Tibial nerve (tissue), 4 donors: Measurements from ENCODE around the gene RNF167. TPM values are rescaled to one million over a fixed set of nuclear protein-coding genes. Genes with fewer than 3 reads are reported as not detected.

Experiments
- DNase-seq, 2 donors: peaks; one replicate each; pipeline ENCODE4 v3.0.0-alpha.2; 2019; ENCODE audit warnings: low spot score in 2 of 2
- H3K27ac ChIP-seq, 4 donors: fragments of 200-600 bp; sonication (generic) in 3 of 4; one replicate each; pipeline ENCODE4 v1.5.1; 2017 to 2019; ENCODE audit warnings: mild to moderate bottlenecking in 1 of 4
- H3K27me3 ChIP-seq, 2 donors: fragments of 200-600 bp; sonication (generic) in 1 of 2; one replicate each; pipeline versions ENCODE4 v1.5.1 to v1.6.0; 2017 to 2019
- H3K36me3 ChIP-seq, 3 donors: fragments of 200-600 bp; sonication (generic); one replicate each; pipeline ENCODE4 v1.5.1; 2018 to 2019
- H3K4me1 ChIP-seq, 4 donors: fragments of 200-600 bp; sonication (generic) in 3 of 4; one replicate each; pipeline ENCODE4 v1.5.1; 2017 to 2019
- H3K4me3 ChIP-seq, 4 donors: fragments of 200-600 bp; sonication (generic) in 3 of 4; one replicate each; pipeline ENCODE4 v1.5.1; 2017 to 2019; ENCODE audit warnings: mild to moderate bottlenecking in 1 of 4, moderate library complexity in 1 of 4
- H3K9me3 ChIP-seq, 4 donors: fragments of 200-600 bp; sonication (generic) in 3 of 4; one replicate each; pipeline ENCODE4 v1.5.1; 2017 to 2019
- EP300 ChIP-seq, 2 donors: sonication (generic); formaldehyde crosslinking; IDR thresholded peaks; one replicate each; pipeline ENCODE4 v1.6.1; 2017; ENCODE audit warnings: antibody characterized with exemption in 2 of 2, mild to moderate bottlenecking in 1 of 2
- POLR2A ChIP-seq, 2 donors: fragments of 450-650 bp; IDR thresholded peaks; one replicate each; pipeline ENCODE4 v1.6.1; 2017; ENCODE audit warnings: antibody characterized with exemption in 2 of 2, mild to moderate bottlenecking in 2 of 2, moderate library complexity in 2 of 2
- WGBS, 2 donors: methylation state at CpG; one replicate each; pipeline ENCODE4 v1.1.5; 2018; 5-methylcytosine and 5-hydroxymethylcytosine counted together
- total RNA-seq, 4 donors: library from RNA; depleted of rRNA; stranded (reverse); fragments of >200 nt; gene quantifications; one replicate each; pipeline ENCODE4 v1.1.0, GENCODE V29; 2016
- TF ChIP-seq, protein P1 (sequence below), 5 experiments: fragments of 200-600 bp in 3 of 5; fragments of 450-650 bp in 2 of 5; sonication (generic) in 3 of 5; IDR thresholded peaks; one replicate each; pipeline ENCODE4 v1.5.1; 2016 to 2019; ENCODE audit warnings: antibody characterized with exemption in 5 of 5, mild to moderate bottlenecking in 3 of 5, moderate library complexity in 2 of 5

Gene RNF167
- total RNA-seq, 4 donors from 2014 or later, result 45.0 to 55.0 (median 51.4) TPM

DNA sequence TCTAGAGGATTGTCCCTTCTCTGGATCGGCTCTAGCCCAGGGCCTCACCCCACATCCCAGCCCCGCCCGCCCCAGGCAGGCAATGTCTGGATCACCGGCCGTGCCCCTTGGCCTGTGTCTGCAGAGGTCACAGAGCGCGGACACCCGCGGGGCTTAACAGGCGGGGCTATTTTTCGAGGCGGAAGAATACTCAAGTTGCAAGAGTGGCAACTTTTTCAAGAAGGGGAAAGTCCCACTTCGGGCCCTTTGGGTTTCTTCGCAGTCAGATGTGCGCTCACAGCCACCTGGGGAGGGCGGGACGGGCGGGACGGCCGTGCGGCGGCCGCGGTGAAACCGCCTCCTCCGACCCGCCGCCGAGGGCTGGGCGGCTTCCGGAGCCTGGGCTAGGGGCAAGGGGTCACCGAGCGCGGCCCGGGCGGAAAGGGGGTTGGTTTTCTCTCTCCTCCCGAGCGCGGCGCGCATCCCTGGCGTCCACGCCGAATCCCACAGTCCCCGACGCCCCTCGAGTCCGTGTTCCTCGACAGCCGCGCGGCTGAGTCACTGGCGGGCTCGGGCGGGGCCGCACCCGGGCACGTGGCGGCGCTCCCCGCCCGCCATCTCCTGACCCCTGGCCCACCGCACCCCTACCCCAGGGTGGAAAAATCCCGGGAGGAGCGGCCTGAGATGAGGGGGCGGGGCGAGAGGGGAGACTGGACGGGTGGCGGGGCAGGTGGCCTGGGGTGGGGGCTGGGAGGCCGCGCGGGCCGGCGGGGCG, 9.4 kb downstream of the RNF167 start:
- peak overlapping the region; percentile 94 to 98 (median 96) for H3K27ac ChIP-seq
- H3K9me3 ChIP-seq, result no peaks in the 10 kb centered on the region
- peak in 1 of 2 donors; percentile 46 for DNase-seq
- peaks cover 0 to 21% (median 0%) of the 10 kb centered on the region in 3 donors for H3K36me3 ChIP-seq
- peak overlapping the region; percentile 85 to 99 (median 95) for H3K4me3 ChIP-seq
- WGBS, 2 donors, result 0 to 1% methylated on average over 6 to 48 of the region's 75 CpGs
- no peaks in the 10 kb centered on the region for H3K27me3 ChIP-seq
- TF ChIP-seq, protein P1, sequence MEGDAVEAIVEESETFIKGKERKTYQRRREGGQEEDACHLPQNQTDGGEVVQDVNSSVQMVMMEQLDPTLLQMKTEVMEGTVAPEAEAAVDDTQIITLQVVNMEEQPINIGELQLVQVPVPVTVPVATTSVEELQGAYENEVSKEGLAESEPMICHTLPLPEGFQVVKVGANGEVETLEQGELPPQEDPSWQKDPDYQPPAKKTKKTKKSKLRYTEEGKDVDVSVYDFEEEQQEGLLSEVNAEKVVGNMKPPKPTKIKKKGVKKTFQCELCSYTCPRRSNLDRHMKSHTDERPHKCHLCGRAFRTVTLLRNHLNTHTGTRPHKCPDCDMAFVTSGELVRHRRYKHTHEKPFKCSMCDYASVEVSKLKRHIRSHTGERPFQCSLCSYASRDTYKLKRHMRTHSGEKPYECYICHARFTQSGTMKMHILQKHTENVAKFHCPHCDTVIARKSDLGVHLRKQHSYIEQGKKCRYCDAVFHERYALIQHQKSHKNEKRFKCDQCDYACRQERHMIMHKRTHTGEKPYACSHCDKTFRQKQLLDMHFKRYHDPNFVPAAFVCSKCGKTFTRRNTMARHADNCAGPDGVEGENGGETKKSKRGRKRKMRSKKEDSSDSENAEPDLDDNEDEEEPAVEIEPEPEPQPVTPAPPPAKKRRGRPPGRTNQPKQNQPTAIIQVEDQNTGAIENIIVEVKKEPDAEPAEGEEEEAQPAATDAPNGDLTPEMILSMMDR (IDR thresholded peaks at IDR 0.05), result peak in 1 of 5 experiments; percentile 16
- TF ChIP-seq POLR2A (IDR thresholded peaks at IDR 0.05), result peak in 1 of 2 donors; percentile 32
- peak in 1 of 2 donors; percentile 10 for TF ChIP-seq EP300 (IDR thresholded peaks at IDR 0.05)
- peaks cover 0 to 48% (median 34%) of the 10 kb centered on the region in 4 donors for H3K4me1 ChIP-seq

DNA sequence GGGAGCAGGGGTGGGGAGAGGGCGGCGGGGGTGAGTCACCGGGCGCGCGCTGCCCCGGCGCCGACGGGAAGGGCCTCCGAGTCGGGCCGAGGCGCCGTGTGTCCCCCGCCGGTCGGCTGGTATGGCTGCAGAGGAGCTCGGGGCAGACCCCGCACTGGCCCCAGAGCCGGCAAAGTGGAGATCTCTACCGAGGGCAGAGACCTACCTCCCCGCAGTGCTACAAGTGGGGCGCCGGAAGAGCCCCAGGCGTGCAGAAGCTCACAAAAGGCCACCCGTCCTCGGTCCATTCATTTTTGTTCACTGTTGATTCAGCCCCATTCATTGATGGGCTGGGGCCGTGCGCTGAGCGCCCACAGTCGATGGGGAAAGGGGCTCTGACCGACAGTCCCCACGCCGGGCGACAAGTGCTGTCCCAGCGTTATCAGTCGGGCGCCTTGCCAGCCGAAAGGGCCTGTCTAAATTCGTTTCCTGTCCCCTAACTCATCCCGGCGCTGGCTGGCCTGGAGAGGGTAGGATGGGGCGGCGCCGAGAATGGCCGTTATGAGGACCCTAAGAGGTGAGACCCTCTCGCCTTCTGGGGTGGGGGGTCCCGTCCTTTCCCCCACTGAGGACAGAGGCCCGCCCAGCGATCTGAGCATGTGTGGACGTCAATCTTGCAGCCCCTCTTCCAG, 10.1 kb downstream of the RNF167 start:
- WGBS, 2 donors, result 11 to 22% methylated on average over 27 to 33 of the region's 52 CpGs
- Histone ChIP-seq H3K27ac (peak overlapping the region; percentile 94 to 98 (median 96)), H3K9me3 (no peaks in the 10 kb centered on the region), H3K36me3 (peaks cover 0 to 14% (median 0%) of the 10 kb centered on the region in 3 donors), H3K4me3 (peak overlapping the region; percentile 85 to 99 (median 95)), H3K4me1 (peaks cover 0 to 41% (median 28%) of the 10 kb centered on the region in 4 donors), H3K27me3 (no peaks in the 10 kb centered on the region)
- TF ChIP-seq POLR2A (IDR thresholded peaks at IDR 0.05) (no peak), EP300 (IDR thresholded peaks at IDR 0.05) (no peak)
- TF ChIP-seq, protein P1 (IDR thresholded peaks at IDR 0.05), result no peak
- DNase-seq, result peak in 1 of 2 donors; percentile 49

DNA sequence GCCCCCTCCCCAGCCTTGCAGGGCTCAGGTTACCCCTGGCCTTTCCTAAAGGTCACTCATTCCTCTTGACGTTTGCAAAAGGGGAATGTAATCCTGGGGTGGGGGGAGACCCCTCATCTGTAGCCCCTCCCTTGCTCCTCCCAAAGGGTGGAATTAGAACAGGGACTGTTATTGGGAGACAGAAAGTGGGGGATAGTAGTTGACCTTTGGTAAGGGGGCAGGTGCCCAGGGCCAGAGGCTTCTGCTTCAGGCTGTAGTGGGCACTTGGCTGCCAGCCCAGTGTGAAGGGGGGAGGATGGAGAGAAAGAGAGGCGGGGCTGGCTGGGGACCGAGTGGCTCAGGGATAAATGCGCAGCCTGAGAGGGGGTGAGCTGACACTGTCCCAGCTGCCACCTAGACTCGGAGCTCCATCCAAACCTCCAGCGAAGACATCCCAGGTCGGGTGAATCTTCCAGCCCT, 10.7 kb downstream of the RNF167 start, which contains the start of gene ENO3:
Gene ENO3, plus strand, starts transcription at position 374 of the 459 bp plus-strand sequence. CDS start 711 bp downstream, outside the sequence.
- no peaks in the 10 kb centered on the region for H3K27me3 ChIP-seq
- 39 to 40% methylated on average over 7 of the region's 7 CpGs for WGBS, 2 donors
- peaks cover 0 to 35% (median 22%) of the 10 kb centered on the region in 4 donors for H3K4me1 ChIP-seq
- H3K9me3 ChIP-seq, result no peaks in the 10 kb centered on the region
- H3K4me3 ChIP-seq, result peak within 1 kb of the TSS; percentile 85 to 99 (median 95)
- H3K27ac ChIP-seq, result peak within 1 kb of the TSS; percentile 94 to 98 (median 96)
- peaks cover 0 to 9% (median 0%) of the 10 kb centered on the region in 3 donors for H3K36me3 ChIP-seq
- no peak for DNase-seq
- no peak for TF ChIP-seq EP300 (IDR thresholded peaks at IDR 0.05)
- TF ChIP-seq, protein P1 (IDR thresholded peaks at IDR 0.05), result no peak
- TF ChIP-seq POLR2A (IDR thresholded peaks at IDR 0.05), result no peak

DNA sequence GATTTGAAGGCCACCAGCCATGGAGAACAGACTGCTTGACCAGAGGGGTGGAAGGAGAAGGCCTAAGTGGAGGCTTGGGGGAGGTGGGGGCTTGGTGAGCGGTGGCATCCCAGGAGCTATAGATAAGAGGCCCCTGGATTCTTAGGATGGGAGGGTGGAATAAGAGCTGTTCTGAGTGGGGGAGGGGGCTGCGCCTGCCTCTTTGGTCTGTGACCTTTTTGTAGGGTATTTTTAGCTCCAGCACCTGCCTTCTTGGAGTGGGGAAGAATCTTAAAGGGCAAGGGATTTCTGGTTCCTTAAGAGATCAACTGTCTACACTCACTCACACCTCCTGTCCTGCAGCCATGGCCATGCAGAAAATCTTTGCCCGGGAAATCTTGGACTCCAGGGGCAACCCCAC, 11.4 kb downstream of the RNF167 start:
- Histone ChIP-seq H3K36me3 (peaks cover 0 to 2% (median 0%) of the 10 kb centered on the region in 3 donors), H3K4me3 (no peak overlapping the region), H3K27me3 (no peaks in the 10 kb centered on the region), H3K4me1 (peaks cover 0 to 28% (median 15%) of the 10 kb centered on the region in 4 donors), H3K9me3 (no peaks in the 10 kb centered on the region), H3K27ac (no peak overlapping the region)
- TF ChIP-seq EP300 (IDR thresholded peaks at IDR 0.05), result no peak
- TF ChIP-seq POLR2A (IDR thresholded peaks at IDR 0.05), result no peak
- TF ChIP-seq, protein P1 (IDR thresholded peaks at IDR 0.05), result no peak
- DNase-seq, result no peak
- WGBS, 2 donors, result 80 to 92% methylated on average over 3 of the region's 3 CpGs
